Lung (tissue), 12 donors: ENCODE results near the gene RNF212B. TPM values are rescaled to one million over a fixed set of nuclear protein-coding genes. Genes with fewer than 3 reads are reported as not detected.

Source experiments
- ATAC-seq: fragments of 200-7000 bp; cut with Tn5 transposase; one replicate; pipeline ENCODE4 v1.9.1; 2020; ENCODE audit warnings: moderate number of reproducible peaks; ENCODE audit not compliant: insufficient read depth, low FRiP score
- DNase-seq, 3 donors: peaks; one replicate each; pipeline ENCODE4 v3.0.0-alpha.2; 2013 to 2017
- H3K27ac ChIP-seq, 2 donors: one replicate each; pipeline ENCODE4 v1.5.1; 2013; ENCODE audit warnings: mild to moderate bottlenecking in 2 of 2, moderate library complexity in 2 of 2, control low read depth in 1 of 2, inconsistent platforms in 1 of 2, low read depth in 1 of 2, low read length in 1 of 2
- H3K27me3 ChIP-seq, 3 donors: one replicate each; pipeline ENCODE4 v1.5.1; 2013; ENCODE audit warnings: low read length in 2 of 3; ENCODE audit not compliant: control insufficient read depth in 3 of 3, insufficient read depth in 3 of 3
- H3K36me3 ChIP-seq, 4 donors: one replicate each; pipeline ENCODE4 v1.5.1; 2013; ENCODE audit warnings: low read length in 4 of 4, mild to moderate bottlenecking in 1 of 4, moderate library complexity in 1 of 4; ENCODE audit not compliant: control insufficient read depth in 4 of 4, insufficient read depth in 4 of 4
- H3K4me1 ChIP-seq, 5 donors: one replicate each; pipeline ENCODE4 v1.5.1; 2013; ENCODE audit warnings: low read length in 5 of 5, mild to moderate bottlenecking in 2 of 5, moderate library complexity in 1 of 5; ENCODE audit not compliant: control insufficient read depth in 5 of 5, insufficient read depth in 5 of 5
- H3K4me3 ChIP-seq: one replicate; pipeline ENCODE4 v1.5.1; 2013; ENCODE audit warnings: mild to moderate bottlenecking, control low read depth, moderate library complexity
- H3K9ac ChIP-seq, 2 donors: one replicate each; pipeline ENCODE4 v1.5.1; 2013; ENCODE audit warnings: low read length in 2 of 2, control low read depth in 1 of 2; ENCODE audit not compliant: insufficient read depth in 1 of 2
- H3K9me3 ChIP-seq, 4 donors: one replicate each; pipeline ENCODE4 v1.5.1; 2013; ENCODE audit warnings: low read length in 3 of 4, mild to moderate bottlenecking in 1 of 4, moderate library complexity in 1 of 4; ENCODE audit not compliant: control insufficient read depth in 4 of 4, insufficient read depth in 3 of 4
- WGBS, 2 donors: extraction: QIAGEN DNeasy Blood & Tissue Kit; methylation state at CpG; one replicate each; pipeline ENCODE4 v1.1.7; 2013; 5-methylcytosine and 5-hydroxymethylcytosine counted together
- polyA plus RNA-seq, 2 donors: library from polyadenylated mRNA; stranded (reverse); fragments of 200-250 nt; gene quantifications; one replicate each; pipeline ENCODE4 v1.2.1, GENCODE V29; 2013
- total RNA-seq, 2 donors: library from RNA; depleted of rRNA in 1 of 2; stranded (reverse); fragments of >200 nt in 1 of 2; gene quantifications; one replicate each; pipeline ENCODE4 v1.2.1, GENCODE V29; 2014 to 2021
- TF ChIP-seq, protein P1 (sequence below): IDR thresholded peaks from 2 replicates; pipeline ENCODE4 v1.5.1; 2012; ENCODE audit warnings: mild to moderate bottlenecking; ENCODE audit errors: control extremely low read depth, extremely low read depth
- donor health status: control.
- donor health status: control.
- donor health status: Bipolar disorder and iron deficiency.
- donor health status: healthy.
- donor health status: DM: yes; HTN: yes; CAD: no.

The RNF212B gene
- total and polyA plus RNA-seq, 4 donors: 0.09 TPM; not detected in 3

DNA sequence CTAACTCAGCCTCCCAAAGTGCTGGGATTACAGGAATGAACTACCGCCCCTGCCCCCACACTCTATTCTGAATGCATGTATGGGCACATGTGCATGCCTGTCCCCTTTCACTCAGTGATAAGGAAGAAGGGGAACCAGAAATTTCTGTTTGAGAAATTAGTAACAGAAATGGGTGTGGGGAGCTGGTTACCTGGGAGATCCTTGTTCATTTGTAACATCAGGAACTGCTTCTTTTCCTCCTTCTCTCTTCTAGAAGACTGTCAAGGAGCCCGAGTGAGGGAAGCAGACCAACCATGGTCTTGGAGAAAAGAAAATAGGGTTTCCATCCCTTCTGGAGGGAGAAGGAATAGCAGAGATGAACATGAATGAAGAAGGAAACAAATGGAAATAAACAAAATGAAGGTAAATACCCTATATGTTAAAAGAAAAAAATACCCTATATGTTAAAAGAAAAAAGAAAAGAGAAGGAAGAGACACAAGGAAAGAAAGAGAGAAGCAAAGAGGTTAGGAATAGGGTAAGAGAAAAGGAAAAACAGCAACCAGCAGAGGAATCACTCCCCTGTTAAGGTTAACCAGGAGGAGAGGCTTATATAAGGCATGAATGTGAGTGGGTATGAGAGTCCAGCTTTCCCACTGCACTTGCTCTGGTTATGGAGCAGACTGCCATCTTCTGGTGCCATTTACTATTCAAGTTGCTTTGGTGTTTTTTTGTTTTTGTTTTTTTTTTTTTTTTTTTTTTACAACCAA, 61.6 kb downstream of the RNF212B start:
- peaks cover 0 to under 1% (median 0%) of the 10 kb centered on the region in 3 donors for H3K27me3 ChIP-seq
- no peak overlapping the region for H3K9ac ChIP-seq
- no peaks in the 10 kb centered on the region for H3K9me3 ChIP-seq
- H3K27ac ChIP-seq: peak overlapping the region in 1 of 2 donors; percentile 17
- H3K36me3 ChIP-seq: peaks cover 0 to 7% (median 4%) of the 10 kb centered on the region in 4 donors
- DNase-seq: peak in 2 of 3 donors; percentile 57 to 72
- peaks cover 5 to 16% (median 9%) of the 10 kb centered on the region in 5 donors for H3K4me1 ChIP-seq
- TF ChIP-seq, protein P1, sequence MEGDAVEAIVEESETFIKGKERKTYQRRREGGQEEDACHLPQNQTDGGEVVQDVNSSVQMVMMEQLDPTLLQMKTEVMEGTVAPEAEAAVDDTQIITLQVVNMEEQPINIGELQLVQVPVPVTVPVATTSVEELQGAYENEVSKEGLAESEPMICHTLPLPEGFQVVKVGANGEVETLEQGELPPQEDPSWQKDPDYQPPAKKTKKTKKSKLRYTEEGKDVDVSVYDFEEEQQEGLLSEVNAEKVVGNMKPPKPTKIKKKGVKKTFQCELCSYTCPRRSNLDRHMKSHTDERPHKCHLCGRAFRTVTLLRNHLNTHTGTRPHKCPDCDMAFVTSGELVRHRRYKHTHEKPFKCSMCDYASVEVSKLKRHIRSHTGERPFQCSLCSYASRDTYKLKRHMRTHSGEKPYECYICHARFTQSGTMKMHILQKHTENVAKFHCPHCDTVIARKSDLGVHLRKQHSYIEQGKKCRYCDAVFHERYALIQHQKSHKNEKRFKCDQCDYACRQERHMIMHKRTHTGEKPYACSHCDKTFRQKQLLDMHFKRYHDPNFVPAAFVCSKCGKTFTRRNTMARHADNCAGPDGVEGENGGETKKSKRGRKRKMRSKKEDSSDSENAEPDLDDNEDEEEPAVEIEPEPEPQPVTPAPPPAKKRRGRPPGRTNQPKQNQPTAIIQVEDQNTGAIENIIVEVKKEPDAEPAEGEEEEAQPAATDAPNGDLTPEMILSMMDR: no peak
- no peak overlapping the region for H3K4me3 ChIP-seq
- 81 to 83% methylated on average over 2 of the region's 2 CpGs for WGBS, 2 donors
- ATAC-seq: no peak

- Histone ChIP-seq H3K9ac (peak overlapping the region; percentile 86 to 89), H3K36me3 (peaks cover 0 to 7% (median 4%) of the 10 kb centered on the region in 4 donors), H3K27ac (peak overlapping the region; percentile 92 to 97), H3K9me3 (no peaks in the 10 kb centered on the region), H3K4me3 (no peak overlapping the region), H3K4me1 (peaks cover 3 to 16% (median 9%) of the 10 kb centered on the region in 5 donors), H3K27me3 (no peaks in the 10 kb centered on the region)
- TF ChIP-seq, protein P1: no peak
- DNase-seq (no peak), ATAC-seq (no peak)
- WGBS, 2 donors: 60 to 70% methylated on average over 10 of the region's 10 CpGs
These were observed 62.4 kb downstream of the RNF212B start for GRCh38 chr14:23299986-23300686.

- ATAC-seq (no peak), DNase-seq (peak in 1 of 3 donors; percentile 38)
- Histone ChIP-seq H3K9me3 (no peaks in the 10 kb centered on the region), H3K4me1 (peaks cover 2 to 18% (median 9%) of the 10 kb centered on the region in 5 donors), H3K27me3 (no peaks in the 10 kb centered on the region), H3K4me3 (peak overlapping the region; percentile 43), H3K9ac (peak overlapping the region; percentile 86 to 89), H3K27ac (peak overlapping the region; percentile 92 to 97), H3K36me3 (peaks cover 0 to 7% (median 4%) of the 10 kb centered on the region in 4 donors)
- WGBS, 2 donors: 2% methylated on average over 13 of the region's 13 CpGs
- TF ChIP-seq, protein P1: no peak
These were observed 63.0 kb downstream of the RNF212B start for GRCh38 chr14:23300687-23301223.
